Neural cell (in vitro differentiated cells): Measurements from ENCODE around the gene TACC2. TPM values are rescaled to one million over a fixed set of nuclear protein-coding genes. Genes with fewer than 3 reads are reported as not detected.

Source experiments
- H2AFZ ChIP-seq: fragments of 200-600, 300-800 bp; sonication (generic), shearing (Covaris generic); 2 replicates; pipeline ENCODE4 v1.6.0; 2014; ENCODE audit warnings: low read depth, mild to moderate bottlenecking, antibody characterized with exemption, low read length, moderate library complexity
- H3F3A ChIP-seq: fragments of 200-600 bp; shearing (Covaris generic); 2 replicates; pipeline ENCODE4 v1.6.1; 2016; ENCODE audit warnings: mild to moderate bottlenecking, moderate library complexity, mixed read lengths, antibody characterized with exemption, low read length; ENCODE audit not compliant: insufficient read depth, poor library complexity, severe bottlenecking
- H3K27ac ChIP-seq: fragments of 200-600, 300-800 bp; sonication (generic), shearing (Covaris generic); 2 replicates; pipeline ENCODE4 v1.5.1; 2014; ENCODE audit warnings: mild to moderate bottlenecking, low read length, moderate library complexity
- H3K27me3 ChIP-seq: fragments of 300-800, 200-600 bp; sonication (generic), shearing (Covaris generic); 2 replicates; pipeline ENCODE4 v1.6.0; 2014; ENCODE audit warnings: mild to moderate bottlenecking, low read depth, low read length, moderate library complexity; ENCODE audit not compliant: insufficient read depth
- H3K36me3 ChIP-seq: fragments of 300-800, 200-600 bp; sonication (generic), shearing (Covaris generic); 2 replicates; pipeline ENCODE4 v1.5.1; 2014; ENCODE audit warnings: mild to moderate bottlenecking, antibody characterized with exemption, low read length, moderate library complexity; ENCODE audit not compliant: insufficient read depth
- H3K4me2 ChIP-seq: fragments of 300-800, 200-600 bp; sonication (generic), shearing (Covaris generic); 2 replicates; pipeline ENCODE4 v1.6.0; 2014; ENCODE audit warnings: mild to moderate bottlenecking, low read length
- H3K4me3 ChIP-seq: fragments of 300-800, 200-600 bp; sonication (generic), shearing (Covaris generic); 2 replicates; pipeline ENCODE4 v1.5.1; 2014; ENCODE audit warnings: mild to moderate bottlenecking, low read length, moderate library complexity
- H3K79me2 ChIP-seq: fragments of 200-600 bp; shearing (Covaris generic); replicated peaks from 2 replicates; pipeline ENCODE4 v1.6.0; 2014; ENCODE audit warnings: mild to moderate bottlenecking, low read length, moderate library complexity; ENCODE audit not compliant: insufficient read depth
- H3K9ac ChIP-seq: fragments of 300-800, 200-600 bp; sonication (generic), shearing (Covaris generic); 2 replicates; pipeline ENCODE4 v1.6.1; 2016; ENCODE audit warnings: mild to moderate bottlenecking, low read length, mixed read lengths
- H3K9me2 ChIP-seq: fragments of 200-600 bp; shearing (Covaris generic); 2 replicates; pipeline ENCODE4 v1.6.1; 2016; ENCODE audit warnings: mild to moderate bottlenecking, low read length, mixed read lengths; ENCODE audit not compliant: insufficient read depth
- H3K9me3 ChIP-seq: fragments of 200-600, 300-800 bp; sonication (generic), shearing (Covaris generic); 2 replicates; pipeline ENCODE4 v1.6.1; 2016; ENCODE audit warnings: mild to moderate bottlenecking, mixed run types, low read length, moderate library complexity, mixed read lengths
- H4K20me1 ChIP-seq: fragments of 200-600 bp; shearing (Covaris generic); 2 replicates; pipeline ENCODE4 v1.6.1; 2016; ENCODE audit warnings: mild to moderate bottlenecking, mixed run types; ENCODE audit not compliant: insufficient read depth
- EP300 ChIP-seq: fragments of 450-650 bp; conservative IDR thresholded peaks from 2 replicates; pipeline ENCODE4 v1.6.1; 2014; ENCODE audit warnings: antibody characterized with exemption, mild to moderate bottlenecking, moderate library complexity; ENCODE audit not compliant: poor library complexity, severe bottlenecking
- EZH2 ChIP-seq: fragments of 200-600, 300-800 bp; shearing (Covaris generic), sonication (generic); IDR thresholded peaks from 2 replicates; pipeline ENCODE4 v1.6.1; 2014; ENCODE audit warnings: antibody characterized with exemption, low read length, borderline replicate concordance, mild to moderate bottlenecking; ENCODE audit not compliant: insufficient read depth, poor library complexity, severe bottlenecking
- MXI1 ChIP-seq: fragments of 450-650 bp; conservative IDR thresholded peaks from 2 replicates; pipeline ENCODE4 v1.6.1; 2014; ENCODE audit warnings: antibody characterized with exemption, mild to moderate bottlenecking; ENCODE audit not compliant: poor library complexity, severe bottlenecking
- POLR2AphosphoS5 ChIP-seq: IDR thresholded peaks from 2 replicates; pipeline ENCODE4 v1.6.1; 2012
- RAD21 ChIP-seq: fragments of 450-650 bp; conservative IDR thresholded peaks from 2 replicates; pipeline ENCODE4 v1.6.1; 2014; ENCODE audit warnings: antibody characterized with exemption, mild to moderate bottlenecking, moderate library complexity
- SMC3 ChIP-seq: fragments of 450-650 bp; conservative IDR thresholded peaks from 2 replicates; pipeline ENCODE4 v1.6.1; 2014; ENCODE audit warnings: antibody characterized with exemption, mild to moderate bottlenecking, moderate library complexity; ENCODE audit not compliant: poor library complexity
- TAF1 ChIP-seq: IDR thresholded peaks from 2 replicates; pipeline ENCODE4 v1.6.1; 2012; ENCODE audit warnings: low read depth
- polyA plus RNA-seq: library from polyadenylated mRNA; depleted of rRNA; stranded (reverse); fragments of >200 nt; gene quantifications from 2 replicates; pipeline ENCODE4 v1.2.3, GENCODE V29; 2014
- TF ChIP-seq, protein P1 (sequence below): IDR thresholded peaks from 2 replicates; pipeline ENCODE4 v1.6.1; 2012; ENCODE audit warnings: borderline replicate concordance
- TF ChIP-seq, protein P2 (sequence below): fragments of 450-650 bp; IDR thresholded peaks from 2 replicates; pipeline ENCODE4 v1.5.1; 2014; ENCODE audit warnings: antibody characterized with exemption, mild to moderate bottlenecking, moderate library complexity; ENCODE audit not compliant: poor library complexity, severe bottlenecking

Gene TACC2
- polyA plus RNA-seq, 1 donor from 2014 or later = 17.6 TPM

DNA sequence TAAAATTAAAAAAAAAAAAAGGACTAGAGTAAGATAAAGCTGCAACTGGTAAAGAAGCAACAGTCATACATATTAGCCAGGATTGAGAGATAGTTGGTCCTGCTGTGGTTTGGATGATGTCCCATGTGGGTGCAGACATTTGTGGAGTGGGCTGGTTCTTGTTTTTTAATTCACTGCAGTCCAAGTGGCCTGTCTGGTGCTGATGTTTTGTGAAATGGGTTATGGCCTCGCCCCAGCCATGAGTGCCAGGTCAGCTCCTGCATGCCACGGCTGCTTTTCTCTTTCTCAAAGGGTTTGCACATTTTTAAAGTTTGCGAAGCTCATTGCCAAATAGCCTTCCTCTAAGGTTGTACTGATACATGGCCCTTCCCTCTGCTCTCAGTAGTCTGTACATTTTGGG lies 268.1 kb downstream of the TACC2 start:
- H3K9me3 ChIP-seq = peaks cover 7% of the 10 kb centered on the region
- TF ChIP-seq, protein P1, sequence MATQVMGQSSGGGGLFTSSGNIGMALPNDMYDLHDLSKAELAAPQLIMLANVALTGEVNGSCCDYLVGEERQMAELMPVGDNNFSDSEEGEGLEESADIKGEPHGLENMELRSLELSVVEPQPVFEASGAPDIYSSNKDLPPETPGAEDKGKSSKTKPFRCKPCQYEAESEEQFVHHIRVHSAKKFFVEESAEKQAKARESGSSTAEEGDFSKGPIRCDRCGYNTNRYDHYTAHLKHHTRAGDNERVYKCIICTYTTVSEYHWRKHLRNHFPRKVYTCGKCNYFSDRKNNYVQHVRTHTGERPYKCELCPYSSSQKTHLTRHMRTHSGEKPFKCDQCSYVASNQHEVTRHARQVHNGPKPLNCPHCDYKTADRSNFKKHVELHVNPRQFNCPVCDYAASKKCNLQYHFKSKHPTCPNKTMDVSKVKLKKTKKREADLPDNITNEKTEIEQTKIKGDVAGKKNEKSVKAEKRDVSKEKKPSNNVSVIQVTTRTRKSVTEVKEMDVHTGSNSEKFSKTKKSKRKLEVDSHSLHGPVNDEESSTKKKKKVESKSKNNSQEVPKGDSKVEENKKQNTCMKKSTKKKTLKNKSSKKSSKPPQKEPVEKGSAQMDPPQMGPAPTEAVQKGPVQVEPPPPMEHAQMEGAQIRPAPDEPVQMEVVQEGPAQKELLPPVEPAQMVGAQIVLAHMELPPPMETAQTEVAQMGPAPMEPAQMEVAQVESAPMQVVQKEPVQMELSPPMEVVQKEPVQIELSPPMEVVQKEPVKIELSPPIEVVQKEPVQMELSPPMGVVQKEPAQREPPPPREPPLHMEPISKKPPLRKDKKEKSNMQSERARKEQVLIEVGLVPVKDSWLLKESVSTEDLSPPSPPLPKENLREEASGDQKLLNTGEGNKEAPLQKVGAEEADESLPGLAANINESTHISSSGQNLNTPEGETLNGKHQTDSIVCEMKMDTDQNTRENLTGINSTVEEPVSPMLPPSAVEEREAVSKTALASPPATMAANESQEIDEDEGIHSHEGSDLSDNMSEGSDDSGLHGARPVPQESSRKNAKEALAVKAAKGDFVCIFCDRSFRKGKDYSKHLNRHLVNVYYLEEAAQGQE = no peak
- no peak for TF ChIP-seq MXI1
- TF ChIP-seq, protein P2, sequence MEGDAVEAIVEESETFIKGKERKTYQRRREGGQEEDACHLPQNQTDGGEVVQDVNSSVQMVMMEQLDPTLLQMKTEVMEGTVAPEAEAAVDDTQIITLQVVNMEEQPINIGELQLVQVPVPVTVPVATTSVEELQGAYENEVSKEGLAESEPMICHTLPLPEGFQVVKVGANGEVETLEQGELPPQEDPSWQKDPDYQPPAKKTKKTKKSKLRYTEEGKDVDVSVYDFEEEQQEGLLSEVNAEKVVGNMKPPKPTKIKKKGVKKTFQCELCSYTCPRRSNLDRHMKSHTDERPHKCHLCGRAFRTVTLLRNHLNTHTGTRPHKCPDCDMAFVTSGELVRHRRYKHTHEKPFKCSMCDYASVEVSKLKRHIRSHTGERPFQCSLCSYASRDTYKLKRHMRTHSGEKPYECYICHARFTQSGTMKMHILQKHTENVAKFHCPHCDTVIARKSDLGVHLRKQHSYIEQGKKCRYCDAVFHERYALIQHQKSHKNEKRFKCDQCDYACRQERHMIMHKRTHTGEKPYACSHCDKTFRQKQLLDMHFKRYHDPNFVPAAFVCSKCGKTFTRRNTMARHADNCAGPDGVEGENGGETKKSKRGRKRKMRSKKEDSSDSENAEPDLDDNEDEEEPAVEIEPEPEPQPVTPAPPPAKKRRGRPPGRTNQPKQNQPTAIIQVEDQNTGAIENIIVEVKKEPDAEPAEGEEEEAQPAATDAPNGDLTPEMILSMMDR = no peak
- no peak for TF ChIP-seq EP300
- TF ChIP-seq RAD21 = no peak
- TF ChIP-seq SMC3 = no peak
- TF ChIP-seq TAF1 = no peak
- no peak for TF ChIP-seq EZH2
- no peak for TF ChIP-seq POLR2AphosphoS5
- no peak overlapping the region for H3K4me2 ChIP-seq
- H3K27me3 ChIP-seq = no peaks in the 10 kb centered on the region
- no peak overlapping the region for H3K27ac ChIP-seq
- H3K79me2 ChIP-seq = no peaks in the 10 kb centered on the region
- no peaks in the 10 kb centered on the region for H3K36me3 ChIP-seq
- H2AFZ ChIP-seq = no peak overlapping the region
- no peak overlapping the region for H3K4me3 ChIP-seq
- H4K20me1 ChIP-seq = no peaks in the 10 kb centered on the region
- no peaks in the 10 kb centered on the region for H3K9me2 ChIP-seq
- H3F3A ChIP-seq = no peaks in the 10 kb centered on the region
- H3K9ac ChIP-seq = no peak overlapping the region

DNA sequence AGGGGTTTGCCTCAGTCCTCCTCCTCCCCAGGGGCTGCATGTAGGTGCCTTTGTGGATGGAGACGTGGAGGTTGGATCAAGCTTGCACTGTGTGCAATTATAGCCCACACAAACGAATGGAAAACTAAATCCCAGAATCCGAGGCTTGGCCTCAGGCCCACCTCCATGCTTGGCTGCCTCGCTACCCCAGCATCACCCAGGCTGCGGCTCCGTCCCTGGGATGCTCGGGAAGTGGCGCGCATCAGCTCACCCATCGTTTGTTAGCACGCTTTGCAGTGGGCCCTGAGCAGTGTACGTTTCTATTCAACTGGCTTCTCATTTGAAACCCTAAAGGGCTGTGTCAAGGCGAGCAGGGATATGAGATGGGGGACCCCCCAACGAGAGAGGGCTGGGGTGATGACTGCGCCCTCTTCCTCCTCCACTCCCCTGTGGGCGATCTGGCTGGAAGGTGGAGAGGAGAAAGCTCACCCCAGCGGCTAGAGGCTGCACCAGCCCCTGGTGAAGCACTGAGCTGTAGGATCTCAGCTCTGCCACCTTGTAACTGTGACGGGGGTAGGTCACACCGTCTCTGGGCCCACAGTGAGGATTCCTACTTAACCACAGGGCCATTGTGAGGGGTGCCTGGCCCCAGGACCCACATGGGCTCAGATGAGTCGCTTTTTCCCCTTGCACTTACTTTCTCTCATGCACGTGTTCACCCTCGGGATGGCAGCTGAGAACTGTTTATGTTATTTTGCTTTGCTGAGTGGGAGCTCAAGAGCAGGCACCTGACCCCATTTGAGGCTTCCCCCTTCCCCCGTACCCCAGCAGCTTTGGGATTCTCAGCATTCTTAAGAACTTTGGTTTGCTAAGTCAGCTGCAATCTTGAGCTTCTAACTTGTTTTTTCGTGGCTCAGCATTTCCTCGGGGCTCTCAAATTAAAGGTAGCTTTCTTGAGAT lies 269.4 kb downstream of the TACC2 start:
- Histone ChIP-seq H3K27ac (no peak overlapping the region), H3K36me3 (no peaks in the 10 kb centered on the region)

More for the DNA sequence above, 269.4 kb downstream of the TACC2 start:
- H3K79me2 ChIP-seq = no peaks in the 10 kb centered on the region
- H3F3A ChIP-seq = no peaks in the 10 kb centered on the region
- peaks cover 7% of the 10 kb centered on the region for H3K9me3 ChIP-seq
- no peaks in the 10 kb centered on the region for H3K9me2 ChIP-seq
- H3K4me3 ChIP-seq = no peak overlapping the region
- TF ChIP-seq SMC3 (no peak), TAF1 (no peak), EP300 (no peak), RAD21 (no peak), EZH2 (no peak)
- TF ChIP-seq, protein P1 = no peak
- H3K9ac ChIP-seq = no peak overlapping the region
- H4K20me1 ChIP-seq = no peaks in the 10 kb centered on the region
- H3K27me3 ChIP-seq = no peaks in the 10 kb centered on the region
- no peak overlapping the region for H3K4me2 ChIP-seq
- no peak overlapping the region for H2AFZ ChIP-seq
